Measurements from ENCODE around the gene CLDN24.
A peak's percentile ranks its signal among the peaks of the same experiment; 100 is the strongest.
"Not testable (repeated sequence)": the region's sequence is repeated elsewhere in the genome, so short reads cannot be mapped to it uniquely, and the experiment has no call there.

The CLDN24 gene

DNA sequence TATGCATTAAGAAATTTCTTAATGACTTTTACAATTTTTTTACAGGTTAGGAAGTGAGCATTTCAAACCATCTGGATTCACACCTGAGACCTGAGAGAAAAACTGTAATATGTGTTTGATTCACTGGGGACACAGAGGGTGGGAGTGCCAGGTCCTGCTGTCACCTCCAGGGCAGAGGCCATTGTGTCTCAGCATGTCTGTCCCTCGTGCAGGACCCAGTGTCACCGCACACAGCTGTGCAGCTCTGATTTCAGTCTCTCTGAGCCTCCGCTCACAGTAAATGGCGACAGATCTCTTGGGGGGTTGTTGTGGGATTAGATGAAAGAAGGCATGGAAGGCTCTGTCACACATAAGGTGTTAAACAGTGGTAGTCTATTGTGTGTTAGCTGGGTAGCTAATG lies 23.0 kb upstream of the CLDN24 start:
- no peak for DNase-seq

DNA sequence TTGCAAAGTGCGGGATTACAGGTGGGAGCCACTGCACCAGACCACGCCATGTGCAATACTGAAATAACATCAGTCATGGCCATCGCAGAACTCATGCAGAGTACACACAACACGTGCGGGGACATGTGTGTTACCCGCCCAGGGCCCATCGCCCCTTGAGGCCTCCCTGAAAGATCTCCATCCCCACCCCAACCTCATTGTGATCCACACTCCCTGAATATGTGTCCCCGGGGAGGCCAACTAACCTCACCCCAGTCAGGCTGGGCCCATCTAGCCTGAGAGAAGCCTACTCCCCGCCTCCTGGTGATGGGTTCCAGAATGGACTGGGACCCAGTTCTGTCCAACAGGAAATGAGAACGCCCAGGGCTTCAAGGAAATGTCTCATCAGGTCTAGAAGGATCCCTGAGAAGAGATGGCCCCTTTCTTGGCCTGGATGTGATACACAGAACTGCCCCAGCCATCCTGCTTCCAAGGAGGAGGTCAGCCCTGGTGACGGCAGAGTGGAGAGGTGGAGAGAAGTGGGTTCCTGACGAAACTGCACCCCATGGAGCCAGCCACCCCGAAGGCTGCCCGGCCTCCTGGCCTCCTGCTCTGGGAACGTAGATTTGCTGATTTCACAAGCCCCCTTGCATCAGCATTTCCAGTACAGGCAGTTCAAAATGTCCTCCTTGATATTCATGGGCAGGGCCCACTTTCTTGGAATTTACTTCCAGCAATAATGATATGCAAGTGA lies 22.5 kb upstream of the CLDN24 start:
- no peak for DNase-seq

DNA sequence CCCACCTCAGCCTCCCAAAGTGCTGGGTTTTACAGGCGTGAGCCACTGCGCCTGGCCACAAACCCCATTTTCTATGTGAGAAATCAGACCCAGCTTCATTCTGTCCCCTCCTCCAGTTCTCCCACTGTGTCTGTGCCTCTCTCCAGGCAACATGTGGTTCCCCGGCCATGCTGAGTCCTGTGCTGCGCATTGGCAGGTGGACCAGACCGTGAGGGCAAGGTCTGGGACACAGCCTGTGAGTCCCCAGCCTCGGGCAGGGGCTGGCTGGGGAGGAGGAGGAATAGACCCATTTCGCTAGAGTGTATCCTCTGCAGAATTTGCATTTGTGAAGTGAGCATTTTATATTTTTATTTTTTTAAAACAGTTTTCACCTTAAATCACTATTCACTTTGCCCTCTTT lies 21.5 kb upstream of the CLDN24 start:
- no peak for DNase-seq

DNA sequence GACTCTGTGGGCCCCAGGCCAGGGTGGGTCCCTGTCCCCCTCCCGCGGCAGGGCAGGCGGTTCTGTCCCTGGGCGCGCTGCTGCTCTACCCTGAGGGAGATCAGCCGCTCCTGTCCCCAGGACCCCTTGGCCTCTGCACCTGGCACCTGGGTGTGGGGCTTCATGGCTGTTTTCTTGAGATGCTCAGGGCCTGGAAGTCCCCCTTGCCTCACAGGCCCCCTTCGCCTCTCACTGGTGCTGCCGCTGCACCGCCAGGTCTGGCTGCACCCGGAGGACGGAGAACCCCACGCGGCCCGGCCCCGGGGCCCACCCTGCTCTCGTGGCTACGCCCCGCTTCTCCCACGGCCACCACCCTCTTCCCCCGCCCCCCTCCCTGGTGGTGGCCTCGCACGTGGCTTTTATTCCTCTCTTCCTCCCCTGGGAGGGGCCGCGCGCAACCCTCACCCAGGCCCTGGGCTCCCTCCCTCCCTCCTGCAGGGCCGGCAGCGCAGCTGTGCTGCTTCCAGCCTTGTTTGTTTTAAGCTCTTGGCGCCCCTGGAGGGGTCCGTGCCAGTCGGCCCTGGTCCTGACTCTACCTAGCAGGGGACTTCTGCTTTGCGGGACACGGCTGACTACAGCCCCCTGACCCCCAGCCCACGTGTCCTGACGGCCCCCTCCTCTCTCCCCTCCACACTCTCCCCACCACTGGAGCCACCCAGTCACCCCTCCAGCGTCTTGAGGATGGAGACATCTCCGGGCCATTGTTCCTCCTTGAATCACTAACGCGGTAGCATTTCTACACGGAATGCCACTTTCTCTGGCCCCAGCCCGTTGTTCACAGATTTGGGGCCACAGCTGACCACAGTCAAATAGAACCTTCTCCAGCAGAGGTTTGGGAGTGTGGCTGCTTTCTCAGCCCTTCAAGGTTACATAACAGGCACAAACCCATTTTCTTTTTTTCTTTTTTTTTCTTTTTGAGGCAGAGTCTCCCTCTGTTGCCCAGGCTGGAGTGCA lies 20.6 kb upstream of the CLDN24 start:
- no peak for DNase-seq

DNA sequence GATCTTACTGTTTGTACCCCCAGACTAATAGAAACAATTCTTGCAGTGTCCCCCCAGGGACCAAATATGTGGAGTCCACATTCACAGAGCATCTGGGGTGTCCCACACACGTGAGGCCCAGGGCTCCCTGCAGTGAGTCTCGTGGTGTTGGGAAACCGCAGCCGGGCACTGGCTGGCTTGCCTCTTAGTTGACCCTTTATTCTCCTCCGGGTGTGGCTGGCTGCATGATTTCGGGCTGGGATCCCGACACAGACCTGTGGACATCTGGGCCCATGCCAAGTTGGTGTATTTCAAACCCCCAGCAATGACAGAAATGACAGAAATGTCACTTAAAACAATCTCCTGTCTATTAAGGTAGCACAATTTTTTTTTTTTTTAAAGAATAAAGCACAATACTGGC lies 15.6 kb upstream of the CLDN24 start:
- no peak for DNase-seq

DNA sequence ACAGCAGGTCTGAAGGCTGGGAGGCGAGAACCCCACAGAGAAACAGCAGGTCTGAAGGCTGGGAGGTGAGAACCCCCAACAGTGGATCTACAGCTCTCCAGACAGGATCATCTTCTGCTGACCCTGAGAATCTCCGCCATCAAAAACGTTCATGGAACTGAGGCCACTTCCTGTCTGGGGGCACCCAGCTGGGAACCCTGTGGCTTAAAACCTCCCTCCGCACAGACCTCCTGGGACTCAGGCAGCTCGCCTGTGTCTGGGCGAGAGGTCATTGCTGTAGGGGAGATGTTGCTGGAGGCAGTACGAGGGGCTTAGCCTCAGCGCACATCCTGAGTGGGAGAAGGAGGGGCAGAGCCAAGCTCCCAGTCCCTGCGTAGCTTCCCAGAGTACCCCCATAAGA lies 15.1 kb upstream of the CLDN24 start:
- no peak for DNase-seq

- peak; percentile 73 for DNase-seq
Measured at GRCh38 chr4:183335369-183335940, 13.2 kb upstream of the CLDN24 start.

DNA sequence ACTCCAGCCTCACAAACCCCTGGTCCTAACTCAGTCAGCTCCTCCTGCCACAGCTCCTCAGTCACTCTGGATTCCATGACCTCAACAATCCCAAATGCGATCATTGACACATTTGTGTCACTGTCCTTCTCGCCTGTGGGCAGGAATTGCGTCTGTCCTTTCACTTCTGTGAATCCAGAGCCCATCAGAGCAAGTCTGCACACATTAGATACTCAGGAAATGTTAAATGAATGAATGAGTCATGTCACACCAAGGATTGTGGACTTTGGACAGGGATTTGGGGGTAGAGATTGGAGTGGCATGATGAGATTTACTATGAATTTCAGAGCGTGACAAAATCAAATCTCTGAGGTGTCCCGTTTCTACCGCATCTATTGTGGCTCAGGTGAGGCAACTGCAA lies 11.8 kb upstream of the CLDN24 start:
- DNase-seq: no peak

GRCh38 chr4:183333202-183333601 lies 11.0 kb upstream of the CLDN24 start:
- no peak for DNase-seq

DNA sequence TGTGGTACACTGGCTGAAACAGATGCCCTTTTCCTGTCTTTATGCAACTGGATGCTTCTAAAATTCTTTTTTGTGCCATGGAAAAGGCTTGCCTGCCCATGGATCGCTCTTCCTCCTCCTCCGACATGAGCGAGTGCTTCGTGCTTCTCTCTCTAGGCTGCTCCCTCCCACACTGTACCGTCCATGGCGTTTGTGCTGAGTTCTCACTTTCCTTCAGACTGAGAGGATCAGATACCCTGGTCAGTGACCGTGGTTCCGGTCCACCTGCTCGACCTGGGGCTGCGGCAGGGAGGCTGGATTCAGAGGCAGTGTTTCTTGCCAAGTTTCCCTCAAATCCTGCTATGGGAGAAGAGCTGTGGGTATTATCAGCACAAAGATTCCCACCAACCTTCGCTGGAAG lies 10.2 kb upstream of the CLDN24 start:
- DNase-seq: no peak

DNA sequence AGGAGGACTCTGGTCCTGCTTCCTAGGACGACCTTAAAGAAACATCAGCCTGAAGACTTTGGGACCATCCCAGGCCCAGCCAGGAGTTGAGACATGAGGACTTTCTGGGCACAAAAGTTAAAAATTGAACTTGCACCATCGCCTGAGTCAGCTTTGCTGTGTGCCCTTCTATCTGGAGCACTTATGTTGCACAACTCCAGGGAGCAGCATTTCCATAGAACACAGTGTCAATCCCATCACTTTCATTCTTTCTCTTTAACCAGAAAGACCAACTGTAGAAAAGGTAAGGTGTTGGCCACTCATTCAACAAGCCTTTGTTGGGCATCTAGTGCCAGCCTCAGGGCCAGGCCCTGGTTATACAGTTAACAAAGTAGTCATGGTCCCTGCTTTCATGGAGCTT lies 8.6 kb upstream of the CLDN24 start:
- DNase-seq: no peak

- no peak for DNase-seq
Measured at GRCh38 chr4:183329954-183330742, 7.9 kb upstream of the CLDN24 start.

DNA sequence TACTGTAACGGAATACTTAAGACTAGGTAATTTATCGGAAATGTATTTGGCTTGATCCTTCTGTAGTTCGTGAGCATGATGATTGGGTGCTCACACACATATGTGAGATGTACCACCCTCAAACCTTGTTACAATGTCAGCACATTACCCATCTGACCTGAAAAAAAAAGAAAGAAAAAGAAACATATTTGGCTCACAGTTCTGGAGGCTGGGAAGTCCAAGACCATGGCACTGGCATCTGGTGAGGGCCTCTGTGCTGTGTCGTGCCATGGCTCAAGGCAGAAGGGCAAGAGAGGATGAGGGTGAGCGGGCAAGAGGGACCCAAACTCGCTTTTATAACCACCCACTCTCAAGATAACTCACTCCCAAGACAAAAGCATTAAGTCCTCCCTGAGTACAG lies 7.0 kb upstream of the CLDN24 start:
- no peak for DNase-seq

- DNase-seq: peak; percentile 35
Measured at GRCh38 chr4:183328832-183329231, 6.6 kb upstream of the CLDN24 start.

DNA sequence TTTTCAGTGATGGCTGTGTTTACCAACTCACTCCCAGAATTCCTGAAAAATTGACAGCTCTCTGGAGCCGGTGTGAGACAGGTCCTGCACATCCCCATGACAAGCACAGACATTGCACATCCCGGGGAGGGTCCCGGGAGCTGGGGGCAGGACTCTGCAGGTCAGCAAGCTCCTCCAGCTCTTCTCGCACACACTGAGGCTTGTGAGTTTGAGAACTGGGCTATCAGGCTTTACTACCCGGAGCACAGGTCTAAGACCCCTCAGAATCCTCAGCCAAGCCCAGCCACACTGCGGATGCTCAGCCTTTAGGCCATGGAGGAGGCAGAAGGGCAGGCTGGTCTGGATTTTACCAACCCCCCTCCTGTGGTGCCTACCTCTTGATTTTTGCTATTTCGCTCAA lies 5.6 kb upstream of the CLDN24 start:
- DNase-seq: no peak

DNA sequence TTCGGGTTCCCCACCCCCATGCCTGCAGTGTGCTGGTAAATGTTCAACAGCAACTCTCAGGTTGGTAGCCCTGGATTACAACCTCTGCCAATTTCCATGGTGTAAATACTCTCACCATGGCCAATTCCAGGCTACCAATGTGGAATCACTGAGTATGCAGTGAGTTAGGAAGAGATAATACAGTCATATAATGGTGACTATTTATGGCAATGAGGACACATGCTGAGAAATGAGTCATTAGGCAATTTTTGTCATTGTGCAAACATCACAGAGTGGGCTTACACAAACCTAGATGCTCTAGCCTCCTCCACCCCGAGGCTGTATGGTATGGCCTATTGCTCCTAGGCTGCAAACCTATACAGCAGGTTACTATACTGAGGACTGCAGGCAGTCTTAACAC lies 4.6 kb upstream of the CLDN24 start:
- no peak for DNase-seq

- not testable (repeated sequence) for DNase-seq
Measured at GRCh38 chr4:183326387-183326786, 4.2 kb upstream of the CLDN24 start.

DNA sequence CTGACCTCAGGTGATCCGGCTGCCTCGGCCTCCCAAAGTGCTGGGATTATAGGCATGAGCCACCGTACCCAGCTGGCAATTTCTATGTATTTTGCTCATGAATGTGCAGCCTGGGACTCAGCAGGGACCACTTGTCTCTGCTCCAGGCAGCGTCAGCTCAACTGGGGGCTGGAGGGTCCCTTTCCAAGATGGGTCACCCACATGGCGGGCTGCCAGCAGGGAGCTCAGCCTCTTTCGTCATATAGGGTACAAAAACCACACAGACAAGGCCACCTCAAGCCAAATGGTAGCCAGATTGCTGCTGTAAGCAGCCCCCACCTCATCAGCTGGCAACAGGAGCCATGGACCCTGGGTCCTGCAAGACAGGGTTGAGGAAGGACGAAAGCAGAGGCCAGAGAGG lies 2.4 kb upstream of the CLDN24 start:
- no peak for DNase-seq

DNA sequence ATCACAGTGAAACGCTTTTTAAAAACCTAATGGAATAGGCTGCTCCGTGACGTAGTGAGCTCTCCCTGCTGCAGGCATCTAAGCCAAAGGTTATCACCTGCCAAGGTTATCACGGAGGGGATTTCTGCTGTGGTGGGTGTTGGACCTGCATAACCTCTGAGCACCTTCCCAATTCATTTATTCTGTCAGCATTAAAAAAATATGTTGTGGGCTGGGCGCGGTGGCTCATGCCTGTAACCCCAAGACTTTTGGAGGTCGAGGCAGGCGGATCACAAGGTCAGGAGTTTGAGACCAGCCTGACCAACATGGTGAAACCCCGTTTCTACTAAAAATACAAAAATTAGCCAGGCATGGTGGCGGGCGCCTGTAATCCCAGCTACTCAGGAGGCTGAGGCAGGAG lies 1.8 kb upstream of the CLDN24 start:
- not testable (repeated sequence) for DNase-seq

DNA sequence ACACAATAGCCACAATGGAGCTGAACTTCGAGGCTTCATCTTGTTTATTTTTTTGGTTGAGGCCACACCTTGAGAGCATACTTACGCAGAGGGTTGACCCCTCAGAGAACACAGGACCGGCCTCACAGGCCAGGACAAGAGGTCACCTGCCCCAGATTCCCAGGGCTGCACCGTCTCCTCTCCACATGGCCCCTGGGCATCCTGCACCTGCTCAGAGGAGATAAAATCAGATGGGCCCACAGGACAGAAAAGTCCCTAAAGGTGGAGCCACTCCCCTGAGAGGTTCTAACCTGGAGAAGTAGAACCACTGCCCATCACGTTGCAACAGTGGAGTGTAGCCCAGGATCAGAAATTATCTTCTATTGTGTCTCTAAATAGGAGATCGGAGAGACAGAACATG lies 1.1 kb upstream of the CLDN24 start:
- no peak for DNase-seq

DNA sequence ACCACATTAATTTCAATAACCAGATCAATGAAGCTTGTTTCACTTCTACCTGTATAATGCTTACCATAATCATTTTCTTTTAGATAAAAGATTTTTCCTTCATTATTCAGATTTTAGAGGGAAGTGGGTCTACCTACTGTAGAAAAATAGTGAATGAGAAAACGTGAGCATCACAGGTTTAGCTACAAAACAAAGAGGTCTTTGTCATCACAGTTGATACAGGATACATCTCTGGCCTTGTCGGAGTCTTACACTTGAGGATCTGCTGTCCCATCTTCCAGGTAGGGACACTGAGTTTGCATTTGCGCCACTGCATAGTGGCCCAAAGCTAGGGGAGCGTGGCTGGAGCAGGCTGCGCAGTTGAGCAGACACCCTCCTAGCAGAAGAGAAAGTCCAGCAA lies 710 bp downstream of the CLDN24 start:
- DNase-seq: no peak

DNA sequence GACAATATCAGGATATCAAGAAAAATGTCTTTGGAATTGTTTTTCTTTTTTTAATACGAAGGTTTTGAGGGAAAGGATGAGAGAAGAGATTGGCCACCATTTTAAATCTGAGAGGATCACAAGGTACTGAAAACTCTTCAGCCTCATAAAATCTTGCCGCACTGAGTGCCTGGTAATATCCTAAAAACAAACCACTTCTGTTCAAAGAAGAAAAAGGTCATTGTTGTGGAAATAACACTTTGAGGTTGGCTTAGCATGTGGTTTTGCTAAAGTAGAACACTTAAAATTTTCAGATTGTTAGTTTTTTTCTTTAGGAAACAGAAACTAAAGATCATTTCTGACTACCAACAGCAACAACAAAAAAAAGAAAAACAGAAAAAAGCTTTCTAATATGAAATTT lies 1.1 kb downstream of the CLDN24 start:
- DNase-seq: no peak
